ENCODE measurements around the gene GALNT13. TPM values are rescaled to one million over a fixed set of nuclear protein-coding genes. Genes with fewer than 3 reads are reported as not detected.

Gene GALNT13
- total and polyA plus RNA-seq, 2 of the 13 experiments (the other 11 are each of a cell fraction or from before 2014, with no cell fraction given), result 1.3 to 5.0 TPM

- no peak for TF ChIP-seq ZNF782 (CRISPR knock-in tag; IDR thresholded peaks at IDR 0.05; ENCODE audit: borderline replicate concordance)
- TF ChIP-seq CCDC6 (CRISPR knock-in tag; IDR thresholded peaks at IDR 0.05), result no peak
- TF ChIP-seq HMG20A (CRISPR knock-in tag; IDR thresholded peaks at IDR 0.05; ENCODE audit: borderline replicate concordance), result no peak
- TF ChIP-seq ZC3H13 (CRISPR knock-in tag; IDR thresholded peaks at IDR 0.05), result no peak
- no peak for TF ChIP-seq THAP11 (CRISPR knock-in tag; IDR thresholded peaks at IDR 0.05)
- no peak for TF ChIP-seq ZNF549 (CRISPR knock-in tag; IDR thresholded peaks at IDR 0.05)
- TF ChIP-seq ATM (IDR thresholded peaks at IDR 0.05; ENCODE audit: borderline replicate concordance), result no peak
- no peak for TF ChIP-seq ZNF232 (CRISPR knock-in tag; IDR thresholded peaks at IDR 0.05; ENCODE audit: borderline replicate concordance)
- TF ChIP-seq ZNF512 (CRISPR knock-in tag; IDR thresholded peaks at IDR 0.05), result no peak
- TF ChIP-seq IRF1 (CRISPR knock-in tag; IDR thresholded peaks at IDR 0.05; ENCODE audit: low read depth), result no peak
- no peak for TF ChIP-seq HDAC6 (IDR thresholded peaks at IDR 0.05; ENCODE audit: low read depth, low read length)
- no peak for TF ChIP-seq PATZ1 (CRISPR knock-in tag; IDR thresholded peaks at IDR 0.05)
- no peak for TF ChIP-seq ARNT (IDR thresholded peaks at IDR 0.05)
- intact Hi-C loops (cut with micrococcal nuclease; ENCODE audit: unreplicated experiment) (no loop called here), in situ Hi-C loops (cut with HindIII; ENCODE audit: extremely low pct_ligation_motif_present, low pct_unique_long_range_greater_than_20kb) (no loop called here)
- no peaks in the 10 kb centered on the region for H4K20me1 ChIP-seq (ENCODE audit: insufficient read depth, low read length)
- H3K4me2 ChIP-seq (ENCODE audit: low read depth, low read length), result no peak overlapping the region
- no TSS peak for BruUV-seq (replicated peaks)
- H3K9me3 ChIP-seq (ENCODE audit: low read length), result peaks cover 19% of the 10 kb centered on the region
- H3K27ac ChIP-seq (ENCODE audit: extremely low read length, insufficient read depth, low read length), result no peak overlapping the region
- CTCF ChIA-PET (ENCODE audit: low intra/inter-chr PET ratio, low total read pairs), result no interaction called here
- H3K27me3 ChIP-seq (ENCODE audit: control insufficient read depth in 1 of 2, insufficient read depth in 2 of 2, low read length in 2 of 2), result no peaks in the 10 kb centered on the region
- POLR2A ChIA-PET, result no interaction called here
- no peak overlapping the region for H3K9ac ChIP-seq (ENCODE audit: insufficient read depth, low read depth, low read length)
- no peaks in the 10 kb centered on the region for H3K4me1 ChIP-seq (ENCODE audit: insufficient read depth, low read length)
- H3K79me2 ChIP-seq (ENCODE audit: insufficient read depth, low read length), result no peaks in the 10 kb centered on the region
- no peak for ATAC-seq
- 40% methylated on average over 5 of the region's 5 CpGs for WGBS (ENCODE audit: low lambda C conversion rate)
- no peak overlapping the region for H3K4me3 ChIP-seq (replicated peaks in 1 of 3; ENCODE audit: insufficient read depth in 1 of 3, low read depth in 2 of 3, low read length in 3 of 3)
- H2AFZ ChIP-seq (ENCODE audit: low read length), result no peak overlapping the region
- no peak for FAIRE-seq
- no peaks in the 10 kb centered on the region for H3K36me3 ChIP-seq (replicated peaks in 1 of 2; ENCODE audit: control insufficient read depth in 1 of 2, insufficient read depth in 2 of 2, low read length in 2 of 2)
- no peak for DNase-seq (ENCODE audit: low spot score)
These were observed 310.3 kb downstream of the GALNT13 start for GRCh38 chr2:154182008-154182407.
